Glutamatergic neuron (in vitro differentiated cells): ENCODE measurements around the gene CCDC183. TPM values are rescaled to one million over a fixed set of nuclear protein-coding genes. Genes with fewer than 3 reads are reported as not detected.

Experiments used
- DNase-seq: peaks from one replicate; pipeline ENCODE4 v3.0.0; 2022
- H3K27ac Mint-ChIP-seq: one replicate; pipeline ENCODE4 v1.8.0; 2020; ENCODE audit warnings: mild to moderate bottlenecking, mixed read lengths, inconsistent platforms; ENCODE audit not compliant: unreplicated experiment
- H3K27me3 Mint-ChIP-seq: one replicate; pipeline ENCODE4 v1.8.0; 2020; ENCODE audit warnings: mild to moderate bottlenecking, moderate library complexity, mixed read lengths, inconsistent platforms; ENCODE audit not compliant: unreplicated experiment
- H3K36me3 Mint-ChIP-seq: one replicate; pipeline ENCODE4 v1.8.0; 2020; ENCODE audit warnings: mild to moderate bottlenecking, mixed read lengths, inconsistent platforms; ENCODE audit not compliant: unreplicated experiment
- H3K4me1 Mint-ChIP-seq: one replicate; pipeline ENCODE4 v1.8.0; 2020; ENCODE audit warnings: mild to moderate bottlenecking, low read depth, mixed read lengths, inconsistent platforms; ENCODE audit not compliant: unreplicated experiment
- H3K4me3 Mint-ChIP-seq: one replicate; pipeline ENCODE4 v1.8.0; 2020; ENCODE audit warnings: mild to moderate bottlenecking, mixed read lengths, inconsistent platforms; ENCODE audit not compliant: unreplicated experiment
- H3K9me3 Mint-ChIP-seq: one replicate; pipeline ENCODE4 v1.8.0; 2020; ENCODE audit warnings: mild to moderate bottlenecking, moderate library complexity, mixed read lengths, inconsistent platforms; ENCODE audit not compliant: unreplicated experiment
- CTCF ChIP-seq: fragments of 200-600 bp; sonication (generic); IDR thresholded peaks from one replicate; pipeline ENCODE4 v1.5.0; 2021; ENCODE audit not compliant: partially characterized antibody, unreplicated experiment
- total RNA-seq: library from RNA; stranded (reverse); fragmentation: NEBNext Ultra II Directional; extraction: Animal tissue kit (Norgen Biotek cat#: 25700); gene quantifications from one replicate; pipeline ENCODE4 v1.2.1, GENCODE V29; 2021; ENCODE audit not compliant: unreplicated experiment

The CCDC183 gene
- total RNA-seq, 1 donor from 2014 or later = 20.0 TPM

- H3K4me3 Mint-ChIP-seq = no peak overlapping the region
- DNase-seq = no peak
- H3K9me3 Mint-ChIP-seq = no peaks in the 10 kb centered on the region
- TF ChIP-seq CTCF = no peak
- peak overlapping the region; percentile 41 for H3K27ac Mint-ChIP-seq
- peaks cover 44% of the 10 kb centered on the region for H3K4me1 Mint-ChIP-seq
- H3K27me3 Mint-ChIP-seq = peaks cover 2% of the 10 kb centered on the region
- no peaks in the 10 kb centered on the region for H3K36me3 Mint-ChIP-seq
These were observed 6.6 kb upstream of the CCDC183 start for GRCh38 chr9:136789523-136789937.

- Mint-ChIP-seq H3K4me3 (peak within 1 kb of the TSS; percentile 79), H3K9me3 (no peaks in the 10 kb centered on the region), H3K4me1 (peaks cover 42% of the 10 kb centered on the region), H3K36me3 (no peaks in the 10 kb centered on the region), H3K27ac (peak within 1 kb of the TSS; percentile 31), H3K27me3 (peaks cover 2% of the 10 kb centered on the region)
- no peak for TF ChIP-seq CTCF
- peak; percentile 100 for DNase-seq
These were observed 5.3 kb upstream of the CCDC183 start, which contains the start of gene TMEM141 for GRCh38 chr9:136790640-136791515. Gene TMEM141 (plus strand): TSS chr9:136791344. CDS start chr9:136791371, 27 bp downstream.

GRCh38 chr9:136791516-136792276, 4.4 kb upstream of the CCDC183 start:
- H3K27ac Mint-ChIP-seq = no peak overlapping the region
- TF ChIP-seq CTCF = peak; percentile 98
- peak; percentile 67 for DNase-seq
- peak overlapping the region; percentile 79 for H3K4me3 Mint-ChIP-seq
- peaks cover 4% of the 10 kb centered on the region for H3K27me3 Mint-ChIP-seq
- H3K4me1 Mint-ChIP-seq = peaks cover 46% of the 10 kb centered on the region
- H3K36me3 Mint-ChIP-seq = no peaks in the 10 kb centered on the region
- no peaks in the 10 kb centered on the region for H3K9me3 Mint-ChIP-seq

- no peak for TF ChIP-seq CTCF
- peaks cover 44% of the 10 kb centered on the region for H3K4me1 Mint-ChIP-seq
These were observed 3.6 kb upstream of the CCDC183 start for GRCh38 chr9:136792321-136793085.

More at GRCh38 chr9:136792321-136793085, 3.6 kb upstream of the CCDC183 start:
- Mint-ChIP-seq H3K4me3 (peak overlapping the region; percentile 49), H3K36me3 (no peaks in the 10 kb centered on the region), H3K27ac (no peak overlapping the region), H3K9me3 (no peaks in the 10 kb centered on the region), H3K27me3 (peaks cover 9% of the 10 kb centered on the region)
- no peak for DNase-seq
